ENCODE results near the gene UCP1. TPM values are rescaled to one million over a fixed set of nuclear protein-coding genes. Genes with fewer than 3 reads are reported as not detected.
"Not testable (repeated sequence)": the region's sequence is repeated elsewhere in the genome, so short reads cannot be mapped to it uniquely, and the experiment has no call there.

The UCP1 gene
- polyA plus RNA-seq, 3 donors, result not detected

DNA sequence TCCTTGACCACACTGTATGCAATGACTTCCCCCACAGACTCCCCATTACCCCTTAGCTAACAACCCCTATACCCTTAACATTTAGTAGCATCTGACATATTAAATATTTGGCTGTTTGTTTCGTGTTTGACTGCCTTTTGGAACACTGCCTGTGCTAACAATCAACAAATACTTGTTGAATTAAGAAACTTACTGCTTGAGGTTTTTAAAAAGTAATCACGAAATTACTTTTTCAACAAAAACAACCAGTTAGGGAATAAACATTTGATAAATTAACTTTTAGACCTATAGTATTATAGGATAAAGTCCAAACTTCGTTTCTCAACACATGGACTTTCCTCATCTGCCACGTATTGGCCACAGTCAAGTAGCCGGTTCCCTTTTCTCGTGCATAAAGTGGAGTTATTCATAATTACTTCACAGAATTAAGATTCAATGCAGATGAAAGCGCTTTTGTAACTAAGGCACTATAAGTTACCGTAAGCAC is 45.3 kb downstream of the UCP1 start:
- H4K20me1 ChIP-seq (ENCODE audit: insufficient read depth, low read length), result no peaks in the 10 kb centered on the region
- H3K4me1 ChIP-seq (ENCODE audit: control insufficient read depth in 1 of 2, insufficient read depth in 2 of 2, low read length in 2 of 2), result peaks cover 12 to 15% of the 10 kb centered on the region in 2 donors
- H3K36me3 ChIP-seq (replicated peaks in 1 of 2; ENCODE audit: control insufficient read depth in 1 of 2, insufficient read depth in 2 of 2, low read length in 2 of 2), result peaks cover 4 to 12% of the 10 kb centered on the region in 2 donors
- peaks cover 0 to 10% (median 0%) of the 10 kb centered on the region in 7 donors for H3K9me3 Mint-ChIP-seq
- WGBS (ENCODE audit: insufficient coverage), result 0% methylated on average over 1 of the region's 8 CpGs
- H3K4me3 ChIP-seq (replicated peaks in 1 of 3; ENCODE audit: low read depth in 2 of 3, low read length in 3 of 3), result peak overlapping the region; percentile 41 to 93 (median 63)
- no peak overlapping the region for H3K9ac ChIP-seq (ENCODE audit: insufficient read depth, low read length, poor library complexity, severe bottlenecking)
- intact Hi-C loops (cut with micrococcal nuclease), result loop anchor here (5.0 kb wide), 3 partner anchors 146 to 1446 kb away; partner anchors contain the start of gene SCOC (in 1 of the 2)
- H3K27me3 ChIP-seq (ENCODE audit: control insufficient read depth in 2 of 2, insufficient read depth in 2 of 2, low read length in 2 of 2), result no peaks in the 10 kb centered on the region
- H2AFZ ChIP-seq (ENCODE audit: insufficient read depth, low read depth, low read length, poor library complexity, severe bottlenecking), result peak overlapping the region; percentile 100
- peaks cover 14 to 19% of the 10 kb centered on the region in 2 donors for H3K36me3 Mint-ChIP-seq
- H3K4me1 Mint-ChIP-seq, result peaks cover 12% of the 10 kb centered on the region
- H3K9me3 ChIP-seq (replicated peaks in 1 of 2; ENCODE audit: control insufficient read depth in 1 of 2, insufficient read depth in 1 of 2, low read length in 2 of 2), result no peaks in the 10 kb centered on the region
- peak overlapping the region; percentile 82 to 95 for H3K4me3 Mint-ChIP-seq
- H3K4me2 ChIP-seq (replicated peaks; ENCODE audit: extremely low read depth, low read length, poor library complexity, severe bottlenecking), result peak overlapping the region; percentile 82
- H3K27me3 Mint-ChIP-seq (ENCODE audit: low read depth in 3 of 3), result peaks cover 0 to 2% (median 2%) of the 10 kb centered on the region in 3 donors
- no peak for DNase-seq
- peak overlapping the region; percentile 38 to 91 for H3K27ac ChIP-seq (ENCODE audit: low read depth in 1 of 2, low read length in 2 of 2)
- peaks cover 15% of the 10 kb centered on the region for H3K79me2 ChIP-seq (ENCODE audit: insufficient read depth, low read length)
- TF ChIP-seq, protein P1, sequence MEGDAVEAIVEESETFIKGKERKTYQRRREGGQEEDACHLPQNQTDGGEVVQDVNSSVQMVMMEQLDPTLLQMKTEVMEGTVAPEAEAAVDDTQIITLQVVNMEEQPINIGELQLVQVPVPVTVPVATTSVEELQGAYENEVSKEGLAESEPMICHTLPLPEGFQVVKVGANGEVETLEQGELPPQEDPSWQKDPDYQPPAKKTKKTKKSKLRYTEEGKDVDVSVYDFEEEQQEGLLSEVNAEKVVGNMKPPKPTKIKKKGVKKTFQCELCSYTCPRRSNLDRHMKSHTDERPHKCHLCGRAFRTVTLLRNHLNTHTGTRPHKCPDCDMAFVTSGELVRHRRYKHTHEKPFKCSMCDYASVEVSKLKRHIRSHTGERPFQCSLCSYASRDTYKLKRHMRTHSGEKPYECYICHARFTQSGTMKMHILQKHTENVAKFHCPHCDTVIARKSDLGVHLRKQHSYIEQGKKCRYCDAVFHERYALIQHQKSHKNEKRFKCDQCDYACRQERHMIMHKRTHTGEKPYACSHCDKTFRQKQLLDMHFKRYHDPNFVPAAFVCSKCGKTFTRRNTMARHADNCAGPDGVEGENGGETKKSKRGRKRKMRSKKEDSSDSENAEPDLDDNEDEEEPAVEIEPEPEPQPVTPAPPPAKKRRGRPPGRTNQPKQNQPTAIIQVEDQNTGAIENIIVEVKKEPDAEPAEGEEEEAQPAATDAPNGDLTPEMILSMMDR (IDR thresholded peaks at IDR 0.05), result no peak
- H3K27ac Mint-ChIP-seq, result peak overlapping the region; percentile 83 to 95 (median 86)

DNA sequence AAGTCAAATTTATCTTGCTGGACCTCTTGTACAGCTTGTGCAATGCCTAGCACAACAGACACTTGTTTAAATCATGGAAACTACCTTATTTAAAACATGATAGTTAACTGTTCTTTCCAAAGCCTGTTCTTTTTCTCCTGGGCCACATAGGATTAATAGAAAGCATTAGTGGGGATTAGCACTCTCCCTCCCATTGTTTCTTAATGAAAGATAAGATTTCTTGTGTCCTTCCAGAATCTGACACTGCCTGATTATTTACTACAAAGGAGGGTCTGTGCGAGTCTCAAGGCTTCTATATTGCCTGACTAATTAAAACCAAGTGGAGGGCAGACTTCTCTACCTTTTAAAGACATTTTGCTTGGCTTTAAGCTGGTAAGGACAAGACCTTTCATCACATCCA is 53.3 kb downstream of the UCP1 start:
- no peaks in the 10 kb centered on the region for H3K36me3 ChIP-seq (replicated peaks in 1 of 2; ENCODE audit: control insufficient read depth in 1 of 2, insufficient read depth in 2 of 2, low read length in 2 of 2)
- no peak overlapping the region for H3K27ac ChIP-seq (ENCODE audit: low read depth in 1 of 2, low read length in 2 of 2)
- H3K4me2 ChIP-seq (replicated peaks; ENCODE audit: extremely low read depth, low read length, poor library complexity, severe bottlenecking), result no peak overlapping the region
- no peak overlapping the region for H3K4me3 Mint-ChIP-seq
- no peaks in the 10 kb centered on the region for H3K4me1 ChIP-seq (ENCODE audit: control insufficient read depth in 1 of 2, insufficient read depth in 2 of 2, low read length in 2 of 2)
- no peak overlapping the region for H3K27ac Mint-ChIP-seq
- H3K9me3 ChIP-seq (replicated peaks in 1 of 2; ENCODE audit: control insufficient read depth in 1 of 2, insufficient read depth in 1 of 2, low read length in 2 of 2), result no peaks in the 10 kb centered on the region
- TF ChIP-seq, protein P1 (IDR thresholded peaks at IDR 0.05), result no peak
- no peak overlapping the region for H3K4me3 ChIP-seq (replicated peaks in 1 of 3; ENCODE audit: low read depth in 2 of 3, low read length in 3 of 3)
- DNase-seq, result no peak
- no CpG with 5 or more reads among the region's 1 CpG for WGBS (ENCODE audit: insufficient coverage)
- peaks cover 2 to 14% (median 3%) of the 10 kb centered on the region in 7 donors for H3K9me3 Mint-ChIP-seq
- H3K36me3 Mint-ChIP-seq, result no peaks in the 10 kb centered on the region
- H2AFZ ChIP-seq (ENCODE audit: insufficient read depth, low read depth, low read length, poor library complexity, severe bottlenecking), result no peak overlapping the region
- intact Hi-C loops (cut with micrococcal nuclease), result no loop called here
- H3K9ac ChIP-seq (ENCODE audit: insufficient read depth, low read length, poor library complexity, severe bottlenecking), result no peak overlapping the region
- H3K27me3 Mint-ChIP-seq (ENCODE audit: low read depth in 3 of 3), result peaks cover 0 to 16% (median 6%) of the 10 kb centered on the region in 3 donors
- H3K27me3 ChIP-seq (ENCODE audit: control insufficient read depth in 2 of 2, insufficient read depth in 2 of 2, low read length in 2 of 2), result peaks cover 0 to 2% of the 10 kb centered on the region in 2 donors
- no peaks in the 10 kb centered on the region for H3K4me1 Mint-ChIP-seq
- H3K79me2 ChIP-seq (ENCODE audit: insufficient read depth, low read length), result no peaks in the 10 kb centered on the region
- no peaks in the 10 kb centered on the region for H4K20me1 ChIP-seq (ENCODE audit: insufficient read depth, low read length)

DNA sequence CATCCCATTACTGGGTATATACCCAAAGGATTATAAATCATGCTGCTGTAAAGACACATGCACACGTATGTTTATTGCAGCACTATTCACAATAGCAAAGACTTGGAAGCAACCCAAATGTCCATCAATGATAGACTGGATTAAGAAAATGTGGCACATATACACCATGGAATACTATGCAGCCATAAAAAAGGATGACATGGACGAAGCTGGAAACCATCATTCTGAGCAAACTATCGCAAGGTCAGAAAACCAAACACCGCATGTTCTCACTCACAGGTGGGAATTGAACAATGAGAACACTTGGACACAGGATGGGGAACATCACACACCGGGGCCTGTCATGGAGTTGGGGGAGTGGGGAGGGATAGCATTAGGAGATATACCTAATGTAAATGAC is 55.0 kb downstream of the UCP1 start:
- H3K4me1 Mint-ChIP-seq; H2AFZ ChIP-seq (ENCODE audit: insufficient read depth, low read depth, low read length, poor library complexity, severe bottlenecking); H3K36me3 ChIP-seq (replicated peaks in 1 of 2; ENCODE audit: control insufficient read depth in 1 of 2, insufficient read depth in 2 of 2, low read length in 2 of 2); H3K4me1 ChIP-seq (ENCODE audit: control insufficient read depth in 1 of 2, insufficient read depth in 2 of 2, low read length in 2 of 2); H3K27ac ChIP-seq (ENCODE audit: low read depth in 1 of 2, low read length in 2 of 2); DNase-seq; H3K9ac ChIP-seq (ENCODE audit: insufficient read depth, low read length, poor library complexity, severe bottlenecking); H3K9me3 ChIP-seq (replicated peaks in 1 of 2; ENCODE audit: control insufficient read depth in 1 of 2, insufficient read depth in 1 of 2, low read length in 2 of 2); H3K4me3 ChIP-seq (replicated peaks in 1 of 3; ENCODE audit: low read depth in 2 of 3, low read length in 3 of 3); H3K9me3 Mint-ChIP-seq; H3K27me3 ChIP-seq (ENCODE audit: control insufficient read depth in 2 of 2, insufficient read depth in 2 of 2, low read length in 2 of 2); H3K79me2 ChIP-seq (ENCODE audit: insufficient read depth, low read length); H3K4me3 Mint-ChIP-seq; H3K36me3 Mint-ChIP-seq; H3K27ac Mint-ChIP-seq; H3K4me2 ChIP-seq (replicated peaks; ENCODE audit: extremely low read depth, low read length, poor library complexity, severe bottlenecking); intact Hi-C loops (cut with micrococcal nuclease); H4K20me1 ChIP-seq (ENCODE audit: insufficient read depth, low read length): not testable (repeated sequence)
- H3K27me3 Mint-ChIP-seq (ENCODE audit: low read depth in 3 of 3), result peaks cover 5 to 16% (median 6%) of the 10 kb centered on the region in 3 donors
- no CpG with 5 or more reads among the region's 5 CpGs for WGBS (ENCODE audit: insufficient coverage)
